Gastroesophageal sphincter (tissue), 3 donors: ENCODE data around the gene CMIP.

Experiments
- CTCF ChIP-seq, 4 experiments: fragments of 200-600 bp in 2 of 4; fragments of 450-650 bp in 2 of 4; sonication (generic) in 1 of 4; IDR thresholded peaks; one replicate each; pipeline ENCODE4 v1.5.1; 2017 to 2019; ENCODE audit warnings: antibody characterized with exemption in 4 of 4, mild to moderate bottlenecking in 2 of 4, moderate library complexity in 2 of 4
- EP300 ChIP-seq: sonication (generic); formaldehyde crosslinking; IDR thresholded peaks from one replicate; pipeline ENCODE4 v1.6.1; 2017; ENCODE audit warnings: antibody characterized with exemption, mild to moderate bottlenecking
- POLR2A ChIP-seq, 2 donors: fragments of 450-650 bp; IDR thresholded peaks; one replicate each; pipeline ENCODE4 v1.6.1; 2017; ENCODE audit warnings: antibody characterized with exemption in 2 of 2, mild to moderate bottlenecking in 2 of 2, moderate library complexity in 1 of 2

- no peak for TF ChIP-seq CTCF (IDR thresholded peaks at IDR 0.05)
- no peak for TF ChIP-seq EP300
- TF ChIP-seq POLR2A (IDR thresholded peaks at IDR 0.05) = no peak
These were observed 3.5 kb upstream of the CMIP start for GRCh38 chr16:81440888-81441761.
